K562 treated with DMSO at 1 percent for 24 hours (cell line): ENCODE results near the gene RMND5B. TPM values are rescaled to one million over a fixed set of nuclear protein-coding genes. Genes with fewer than 3 reads are reported as not detected.

ENCODE experiments used
- total RNA-seq: library from RNA; unstranded; fragments of 300-600 nt; gene quantifications from 2 replicates; pipeline ENCODE4 v1.2.3, GENCODE V29; 2022; ENCODE audit warnings: low read depth; ENCODE audit not compliant: insufficient read depth

Gene RMND5B
- total RNA-seq, result 57.5 and 60.4 TPM in 2 replicates

GRCh38 chr5:178130576-178131445, at the start of gene RMND5B:
RMND5B (plus strand) TSS chr5:178131014; CDS start chr5:178138120, 7,106 bp downstream.

GRCh38 chr5:178113141-178113787, 17.6 kb upstream of the RMND5B start, which contains the start of gene N4BP3:
N4BP3 (plus strand) TSS chr5:178113532; CDS start chr5:178119584, 6,052 bp downstream.

DNA sequence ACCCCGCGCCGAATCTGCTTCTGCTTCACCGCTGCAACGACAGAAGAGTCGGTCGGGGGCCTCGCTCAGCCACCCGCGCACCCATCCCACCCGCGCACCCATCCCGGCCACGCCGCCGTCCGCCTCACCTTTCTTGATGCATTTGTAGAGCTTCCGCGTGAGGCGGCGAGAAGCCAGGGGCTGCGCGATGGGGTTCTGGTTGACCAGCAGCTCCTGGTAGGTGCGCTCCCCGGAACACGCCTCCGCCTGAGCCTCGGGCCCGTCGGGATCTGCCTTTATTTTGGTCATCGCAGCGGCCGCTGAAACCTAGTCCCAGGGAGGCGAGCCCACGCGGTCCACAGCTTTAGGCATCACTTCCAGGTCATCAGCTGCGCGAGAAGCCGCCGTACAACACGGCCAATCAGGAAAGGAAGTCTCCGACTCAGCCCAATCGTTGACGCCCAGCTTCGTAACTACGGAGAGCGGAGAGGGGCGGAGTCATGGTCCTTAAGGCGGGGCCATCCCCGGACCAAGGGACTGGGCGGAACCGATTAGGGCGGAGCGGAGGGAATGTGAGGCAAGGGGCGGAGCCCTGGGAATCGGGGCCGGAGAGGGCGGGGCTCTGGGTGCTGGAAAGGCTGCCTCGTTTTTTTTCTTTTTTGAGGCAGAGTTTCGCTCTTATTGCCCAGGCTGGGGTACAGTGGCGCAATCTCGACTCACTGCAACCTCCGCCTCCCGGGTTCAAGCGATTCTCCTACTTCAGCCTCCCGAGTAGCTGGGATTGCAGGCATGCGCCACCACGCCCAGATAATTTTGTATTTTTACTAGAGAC, 22.9 kb downstream of the RMND5B start, which contains the start of gene NHP2:
Gene NHP2, minus strand, starts transcription at position 356 of the 811 bp plus-strand sequence. Its CDS starts 68 bp downstream, at position 288.

DNA sequence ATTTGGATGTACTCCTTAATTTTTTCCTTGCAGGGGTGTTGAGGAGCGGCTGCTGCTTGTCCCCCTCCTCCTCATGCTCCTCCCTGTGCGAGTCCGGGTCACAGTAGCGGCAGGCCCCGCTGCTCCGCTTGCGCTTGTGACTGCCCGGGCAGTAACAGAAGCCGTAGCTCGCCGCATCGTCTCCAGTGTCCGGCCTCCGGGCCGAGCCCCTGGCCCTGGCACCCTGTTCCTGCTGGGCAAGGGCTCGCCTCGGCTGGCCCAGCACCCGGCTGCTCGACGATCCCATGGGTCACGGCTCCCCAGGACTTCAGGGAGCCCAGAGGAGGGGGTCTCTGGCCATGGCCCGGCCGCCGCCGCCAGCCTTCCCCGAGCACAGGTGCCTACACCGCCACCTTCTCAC, 56.2 kb downstream of the RMND5B start, which contains the start of gene GMCL2:
Gene GMCL2, minus strand, starts transcription at position 358 of the 400 bp plus-strand sequence. Its CDS starts 72 bp downstream, at position 286.

Other genes starting within 250 kb of the RMND5B start
- gene PROP1, start 134.8 kb upstream of the RMND5B start, total RNA-seq, result not detected in 2 replicates
- 6.8 and 6.9 TPM in 2 replicates for gene N4BP3, start 17.5 kb upstream of the RMND5B start, total RNA-seq
- gene NHP2, start 22.9 kb downstream of the RMND5B start, total RNA-seq, result 118 and 143 TPM in 2 replicates
- not detected in 2 replicates for gene GMCL2, start 56.4 kb downstream of the RMND5B start, total RNA-seq
- 187 and 198 TPM in 2 replicates for gene HNRNPAB, start 73.5 kb downstream of the RMND5B start, total RNA-seq
- 37.3 and 38.7 TPM in 2 replicates for gene PHYKPL, start 101.8 kb downstream of the RMND5B start, total RNA-seq